Measurements from ENCODE around the gene MYH15.

Gene MYH15

DNA sequence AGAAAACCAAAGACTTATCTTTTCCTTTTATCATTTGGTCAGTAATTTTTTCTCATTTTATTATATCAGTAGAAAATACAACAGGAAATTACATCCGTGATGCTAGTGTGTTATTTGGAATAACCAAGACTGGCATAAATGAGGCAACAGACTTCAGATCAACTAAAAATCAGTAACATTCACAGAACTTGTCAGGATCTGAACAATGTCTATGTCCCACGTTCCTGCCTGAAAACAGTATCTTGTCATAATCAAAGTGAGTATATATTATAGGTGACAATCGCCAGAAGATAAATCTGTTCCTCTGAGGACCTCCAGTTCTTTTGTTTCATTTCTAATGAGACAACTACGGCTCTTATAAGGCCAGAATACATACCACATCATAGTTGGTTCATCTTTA lies 41.8 kb downstream of the MYH15 start:
- Histone ChIP-seq H2BK5ac (ENCODE audit: low read length) (no peak overlapping the region), H3K4me3 (ENCODE audit: low read length in 2 of 2) (no peak overlapping the region), H3K36me3 (replicated peaks in 1 of 2; ENCODE audit: control insufficient read depth in 2 of 2, insufficient read depth in 2 of 2, low read length in 2 of 2) (no peaks in the 10 kb centered on the region), H3K14ac (ENCODE audit: low read length) (no peak overlapping the region), H3K18ac (ENCODE audit: low read length) (no peak overlapping the region), H3K9ac (ENCODE audit: low read depth, low read length, poor library complexity) (no peak overlapping the region), H2BK120ac (ENCODE audit: low read depth, low read length) (no peak overlapping the region), H3K4me2 (ENCODE audit: insufficient read depth, low read length, poor library complexity, severe bottlenecking) (no peak overlapping the region), H3K4me1 (ENCODE audit: control insufficient read depth in 2 of 2, insufficient read depth in 1 of 2, low read depth in 1 of 2, low read length in 2 of 2) (peaks cover 0 to 2% of the 10 kb centered on the region in 2 donors), H3K23ac (ENCODE audit: low read depth, low read length, poor library complexity) (no peak overlapping the region), H4K91ac (ENCODE audit: low read depth, low read length, poor library complexity) (no peak overlapping the region), H3K79me1 (ENCODE audit: low read depth, low read length) (no peaks in the 10 kb centered on the region), H3K27ac (replicated peaks; ENCODE audit: low read length) (no peak overlapping the region), H2BK12ac (ENCODE audit: low read length) (no peak overlapping the region), H3K27me3 (ENCODE audit: control insufficient read depth in 3 of 3, insufficient read depth in 3 of 3, low read depth in 1 of 3, low read length in 3 of 3) (no peaks in the 10 kb centered on the region), H3K9me3 (replicated peaks in 1 of 2; ENCODE audit: control insufficient read depth in 2 of 2, insufficient read depth in 1 of 2, low read depth in 1 of 2, low read length in 2 of 2) (no peaks in the 10 kb centered on the region), H4K8ac (ENCODE audit: low read depth, low read length) (no peak overlapping the region), H2AFZ (ENCODE audit: low read length) (no peak overlapping the region), H2BK15ac (ENCODE audit: low read length) (no peak overlapping the region), H2AK5ac (ENCODE audit: low read depth, low read length) (no peak overlapping the region), H3K4ac (ENCODE audit: low read length) (no peak overlapping the region)
- no peak for DNase-seq (ENCODE audit: low spot score)
- WGBS, 2 donors (ENCODE audit: extremely low coverage in 2 of 2, insufficient read length in 2 of 2, insufficient replicate concordance in 1 of 2), result no CpG with 5 or more reads among the region's 4 CpGs

DNA sequence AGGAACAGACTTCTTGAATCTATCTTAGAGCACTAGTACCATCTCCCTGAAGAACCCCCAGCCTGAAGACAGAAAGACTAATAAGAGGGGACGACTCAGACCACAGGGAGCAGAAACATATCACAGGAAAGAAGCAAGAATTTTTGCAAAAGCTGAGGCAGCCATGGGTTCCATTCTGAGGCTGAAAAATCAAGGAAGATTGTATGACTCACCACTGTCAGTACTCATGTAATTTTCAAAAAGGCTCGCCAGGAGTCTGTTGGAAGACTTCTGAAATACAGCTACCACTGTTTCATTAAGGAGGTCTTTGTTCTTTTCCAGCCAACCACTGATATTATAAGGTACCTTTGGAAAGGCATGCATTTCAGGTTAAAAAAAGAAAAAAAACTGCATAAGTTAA lies 47.5 kb downstream of the MYH15 start:
- H3K79me1 ChIP-seq (ENCODE audit: low read depth, low read length), result no peaks in the 10 kb centered on the region
- WGBS, 2 donors (ENCODE audit: extremely low coverage in 2 of 2, insufficient read length in 2 of 2, insufficient replicate concordance in 1 of 2), result no CpG with 5 or more reads among the region's 2 CpGs
- no peak overlapping the region for H2BK5ac ChIP-seq (ENCODE audit: low read length)
- no peak overlapping the region for H3K14ac ChIP-seq (ENCODE audit: low read length)
- H3K36me3 ChIP-seq (replicated peaks in 1 of 2; ENCODE audit: control insufficient read depth in 2 of 2, insufficient read depth in 2 of 2, low read length in 2 of 2), result no peaks in the 10 kb centered on the region
- no peak overlapping the region for H2BK12ac ChIP-seq (ENCODE audit: low read length)
- no peak overlapping the region for H3K9ac ChIP-seq (ENCODE audit: low read depth, low read length, poor library complexity)
- H3K23ac ChIP-seq (ENCODE audit: low read depth, low read length, poor library complexity), result no peak overlapping the region
- H2BK15ac ChIP-seq (ENCODE audit: low read length), result no peak overlapping the region
- no peak overlapping the region for H3K4ac ChIP-seq (ENCODE audit: low read length)
- no peaks in the 10 kb centered on the region for H3K4me1 ChIP-seq (ENCODE audit: control insufficient read depth in 2 of 2, insufficient read depth in 1 of 2, low read depth in 1 of 2, low read length in 2 of 2)
- peak overlapping the region; percentile 28 for H2AFZ ChIP-seq (ENCODE audit: low read length)
- H3K9me3 ChIP-seq (replicated peaks in 1 of 2; ENCODE audit: control insufficient read depth in 2 of 2, insufficient read depth in 1 of 2, low read depth in 1 of 2, low read length in 2 of 2), result no peaks in the 10 kb centered on the region
- no peak overlapping the region for H3K4me3 ChIP-seq (ENCODE audit: low read length in 2 of 2)
- H3K4me2 ChIP-seq (ENCODE audit: insufficient read depth, low read length, poor library complexity, severe bottlenecking), result no peak overlapping the region
- H4K91ac ChIP-seq (ENCODE audit: low read depth, low read length, poor library complexity), result no peak overlapping the region
- H2BK120ac ChIP-seq (ENCODE audit: low read depth, low read length), result no peak overlapping the region
- H3K27ac ChIP-seq (replicated peaks; ENCODE audit: low read length), result no peak overlapping the region
- no peak overlapping the region for H2AK5ac ChIP-seq (ENCODE audit: low read depth, low read length)
- no peak for DNase-seq (ENCODE audit: low spot score)
- no peak overlapping the region for H3K18ac ChIP-seq (ENCODE audit: low read length)
- no peaks in the 10 kb centered on the region for H3K27me3 ChIP-seq (ENCODE audit: control insufficient read depth in 3 of 3, insufficient read depth in 3 of 3, low read depth in 1 of 3, low read length in 3 of 3)
- H4K8ac ChIP-seq (ENCODE audit: low read depth, low read length), result no peak overlapping the region

DNA sequence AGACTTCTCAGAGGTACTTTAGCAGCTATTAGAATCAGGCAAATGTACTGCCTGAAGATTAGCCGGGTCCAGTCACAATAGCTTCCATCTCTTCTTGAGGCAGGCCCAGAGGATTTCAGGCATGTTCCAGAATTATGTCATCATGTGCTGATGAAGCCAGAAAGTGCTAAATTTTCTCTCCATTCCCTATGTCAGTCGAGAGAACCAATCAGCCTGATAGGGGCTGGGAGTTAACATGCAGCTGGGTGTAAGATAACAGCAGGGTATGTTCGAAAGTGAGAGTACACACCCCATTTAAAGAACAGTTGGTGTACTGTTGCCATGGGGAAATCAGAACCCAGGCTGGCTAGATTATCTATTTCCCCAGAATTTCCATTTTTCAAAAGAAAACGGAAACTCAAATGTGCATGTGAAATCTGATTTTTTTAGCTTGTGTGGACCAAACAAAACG lies 48.7 kb downstream of the MYH15 start:
- Histone ChIP-seq H3K14ac (ENCODE audit: low read length) (no peak overlapping the region), H3K18ac (ENCODE audit: low read length) (no peak overlapping the region), H2BK12ac (ENCODE audit: low read length) (no peak overlapping the region), H4K8ac (ENCODE audit: low read depth, low read length) (no peak overlapping the region), H3K23ac (ENCODE audit: low read depth, low read length, poor library complexity) (no peak overlapping the region), H3K36me3 (replicated peaks in 1 of 2; ENCODE audit: control insufficient read depth in 2 of 2, insufficient read depth in 2 of 2, low read length in 2 of 2) (no peaks in the 10 kb centered on the region), H3K27me3 (ENCODE audit: control insufficient read depth in 3 of 3, insufficient read depth in 3 of 3, low read depth in 1 of 3, low read length in 3 of 3) (no peaks in the 10 kb centered on the region), H3K4me3 (ENCODE audit: low read length in 2 of 2) (no peak overlapping the region), H3K9me3 (replicated peaks in 1 of 2; ENCODE audit: control insufficient read depth in 2 of 2, insufficient read depth in 1 of 2, low read depth in 1 of 2, low read length in 2 of 2) (no peaks in the 10 kb centered on the region), H2BK120ac (ENCODE audit: low read depth, low read length) (no peak overlapping the region), H3K9ac (ENCODE audit: low read depth, low read length, poor library complexity) (no peak overlapping the region), H2AK5ac (ENCODE audit: low read depth, low read length) (no peak overlapping the region), H3K27ac (replicated peaks; ENCODE audit: low read length) (no peak overlapping the region), H3K4ac (ENCODE audit: low read length) (no peak overlapping the region), H3K4me2 (ENCODE audit: insufficient read depth, low read length, poor library complexity, severe bottlenecking) (no peak overlapping the region), H3K79me1 (ENCODE audit: low read depth, low read length) (no peaks in the 10 kb centered on the region), H3K4me1 (ENCODE audit: control insufficient read depth in 2 of 2, insufficient read depth in 1 of 2, low read depth in 1 of 2, low read length in 2 of 2) (no peaks in the 10 kb centered on the region), H2BK5ac (ENCODE audit: low read length) (no peak overlapping the region), H4K91ac (ENCODE audit: low read depth, low read length, poor library complexity) (no peak overlapping the region), H2BK15ac (ENCODE audit: low read length) (no peak overlapping the region), H2AFZ (ENCODE audit: low read length) (peak overlapping the region; percentile 1)
- DNase-seq (ENCODE audit: low spot score), result no peak
- no CpG with 5 or more reads among the region's 5 CpGs for WGBS, 2 donors (ENCODE audit: extremely low coverage in 2 of 2, insufficient read length in 2 of 2, insufficient replicate concordance in 1 of 2)

DNA sequence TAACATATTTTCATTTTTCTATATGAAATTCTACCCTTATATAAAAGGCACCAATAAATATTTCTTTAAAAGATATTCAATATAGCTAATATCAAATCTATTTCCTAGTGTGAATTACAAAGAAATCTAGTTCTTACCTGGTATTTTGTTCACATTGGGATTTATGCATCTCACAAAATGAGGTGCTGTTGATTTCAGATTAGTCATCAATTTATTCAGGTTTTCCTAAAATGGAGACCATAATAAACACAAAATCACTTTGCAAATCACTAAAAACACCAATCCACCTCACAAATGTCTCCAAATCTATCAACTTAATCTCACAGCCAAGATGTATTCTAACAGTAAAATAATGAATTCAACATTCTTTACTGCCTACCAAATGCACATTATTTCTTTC lies 51.2 kb downstream of the MYH15 start:
- peaks cover 0 to 6% of the 10 kb centered on the region in 2 donors for H3K9me3 ChIP-seq (replicated peaks in 1 of 2; ENCODE audit: control insufficient read depth in 2 of 2, insufficient read depth in 1 of 2, low read depth in 1 of 2, low read length in 2 of 2)
- no peaks in the 10 kb centered on the region for H3K36me3 ChIP-seq (replicated peaks in 1 of 2; ENCODE audit: control insufficient read depth in 2 of 2, insufficient read depth in 2 of 2, low read length in 2 of 2)
- no peak overlapping the region for H3K9ac ChIP-seq (ENCODE audit: low read depth, low read length, poor library complexity)
- H2AK5ac ChIP-seq (ENCODE audit: low read depth, low read length), result no peak overlapping the region
- H3K23ac ChIP-seq (ENCODE audit: low read depth, low read length, poor library complexity), result no peak overlapping the region
- no peaks in the 10 kb centered on the region for H3K27me3 ChIP-seq (ENCODE audit: control insufficient read depth in 3 of 3, insufficient read depth in 3 of 3, low read depth in 1 of 3, low read length in 3 of 3)
- H3K4me3 ChIP-seq (ENCODE audit: low read length in 2 of 2), result no peak overlapping the region
- no peak overlapping the region for H2BK120ac ChIP-seq (ENCODE audit: low read depth, low read length)
- no peak overlapping the region for H3K18ac ChIP-seq (ENCODE audit: low read length)
- H3K79me1 ChIP-seq (ENCODE audit: low read depth, low read length), result no peaks in the 10 kb centered on the region
- H4K8ac ChIP-seq (ENCODE audit: low read depth, low read length), result no peak overlapping the region
- no peak for DNase-seq (ENCODE audit: low spot score)
- H3K4ac ChIP-seq (ENCODE audit: low read length), result no peak overlapping the region
- no peak overlapping the region for H2BK15ac ChIP-seq (ENCODE audit: low read length)
- H2BK5ac ChIP-seq (ENCODE audit: low read length), result no peak overlapping the region
- no peaks in the 10 kb centered on the region for H3K4me1 ChIP-seq (ENCODE audit: control insufficient read depth in 2 of 2, insufficient read depth in 1 of 2, low read depth in 1 of 2, low read length in 2 of 2)
- H3K27ac ChIP-seq (replicated peaks; ENCODE audit: low read length), result no peak overlapping the region
- no peak overlapping the region for H2AFZ ChIP-seq (ENCODE audit: low read length)
- H3K4me2 ChIP-seq (ENCODE audit: insufficient read depth, low read length, poor library complexity, severe bottlenecking), result no peak overlapping the region
- no peak overlapping the region for H4K91ac ChIP-seq (ENCODE audit: low read depth, low read length, poor library complexity)
- H3K14ac ChIP-seq (ENCODE audit: low read length), result no peak overlapping the region
- no peak overlapping the region for H2BK12ac ChIP-seq (ENCODE audit: low read length)
